Activated effector memory CD4-positive, alpha-beta T cell treated with Interleukin-2 at 50 U/mL for 16 hours (primary cell): ENCODE results near the gene OR6B2.

Experiments used
- DNase-seq: peaks from one replicate; pipeline ENCODE4 v3.0.0-alpha.2; 2020

The OR6B2 gene

DNA sequence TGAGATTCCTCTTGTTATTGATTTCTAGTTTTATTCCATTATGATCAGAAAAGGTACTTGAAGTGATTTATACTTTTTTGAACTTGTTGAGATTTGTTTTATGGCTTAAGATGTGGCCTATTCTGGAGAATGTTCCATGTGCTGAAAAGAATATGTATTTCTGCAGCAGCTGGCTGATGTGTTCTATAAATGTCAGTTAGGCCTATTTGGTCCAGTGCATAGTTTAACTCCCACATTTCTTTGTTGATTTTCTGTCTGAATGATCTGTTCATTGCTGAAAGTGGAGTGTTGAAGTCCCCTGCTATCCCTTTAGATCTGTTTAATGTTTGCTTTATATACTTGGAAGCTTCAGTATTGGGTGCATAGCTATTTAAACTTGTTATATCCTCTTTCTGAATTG, 7.1 kb upstream of the OR6B2 start:
- no peak for DNase-seq

GRCh38 chr2:240033330-240033678, 3.1 kb upstream of the OR6B2 start:
- DNase-seq: no peak

GRCh38 chr2:240032406-240033329, 2.4 kb upstream of the OR6B2 start:
- DNase-seq: no peak

DNA sequence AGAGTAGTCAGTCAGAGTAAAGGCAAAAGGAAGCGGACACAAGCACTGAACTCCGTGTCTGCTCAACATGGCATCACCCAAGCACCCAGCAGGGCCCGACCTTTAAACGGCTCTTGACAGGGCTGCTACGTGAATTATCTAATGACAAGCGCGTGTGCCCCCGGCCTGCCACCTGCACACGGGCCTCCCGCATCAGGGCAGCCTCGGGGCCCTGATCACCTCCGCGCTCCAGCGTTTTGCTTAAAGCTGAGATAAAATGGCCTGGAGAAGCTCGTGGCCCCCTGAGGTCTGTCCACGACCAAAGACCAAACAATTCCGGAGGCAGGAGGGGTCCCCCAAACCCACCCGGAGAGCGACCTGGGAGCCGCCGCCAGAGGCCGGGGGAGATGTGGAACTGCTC, 5.5 kb downstream of the OR6B2 start:
- DNase-seq: no peak

DNA sequence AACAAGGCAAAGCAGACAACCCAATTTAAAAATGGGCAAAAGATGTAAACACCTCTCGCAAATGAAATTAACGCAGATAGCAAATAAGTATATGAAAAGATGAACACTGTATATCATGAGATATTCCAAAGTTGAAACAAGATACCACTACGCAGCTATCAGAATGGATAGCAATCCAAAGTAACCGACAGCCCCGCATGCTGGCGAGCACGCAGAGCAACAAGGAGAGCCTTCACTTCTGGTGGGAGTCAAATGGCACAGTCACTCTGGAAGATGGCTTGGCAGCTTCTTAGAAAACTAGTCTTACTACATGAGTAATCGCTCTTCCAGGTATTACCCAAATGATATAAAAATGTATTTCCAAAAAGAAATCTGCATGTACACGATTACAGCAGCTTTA, 6.4 kb downstream of the OR6B2 start:
- no peak for DNase-seq

DNA sequence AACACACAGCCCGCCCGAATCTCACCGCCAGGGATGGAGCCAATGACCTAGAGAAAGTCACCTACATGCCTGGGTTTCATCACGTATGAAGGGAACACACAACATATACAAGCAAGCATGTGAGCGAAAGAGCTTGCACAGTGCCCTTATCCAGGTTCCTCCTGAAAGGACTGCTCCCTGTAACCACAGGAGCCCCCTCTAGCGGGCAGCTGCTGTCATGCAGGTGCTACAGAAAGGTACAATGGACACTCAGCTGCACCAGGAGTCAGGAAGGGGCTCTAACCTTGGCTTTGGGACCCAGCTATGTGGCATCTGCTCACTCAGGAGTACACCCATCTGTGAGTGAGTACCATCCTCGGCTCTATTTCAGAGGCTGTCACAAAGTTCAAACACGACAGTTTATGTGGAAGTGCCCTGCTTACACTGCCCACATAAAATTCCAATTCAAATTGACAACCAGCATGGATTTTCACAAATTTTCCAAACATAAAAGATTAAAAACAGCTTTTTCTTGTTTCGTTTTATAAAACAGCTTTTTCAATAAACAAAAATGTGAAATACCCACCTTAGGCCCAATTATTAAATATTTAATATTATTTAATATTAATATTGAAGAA, 8.6 kb downstream of the OR6B2 start:
- DNase-seq: peak; percentile 40

DNA sequence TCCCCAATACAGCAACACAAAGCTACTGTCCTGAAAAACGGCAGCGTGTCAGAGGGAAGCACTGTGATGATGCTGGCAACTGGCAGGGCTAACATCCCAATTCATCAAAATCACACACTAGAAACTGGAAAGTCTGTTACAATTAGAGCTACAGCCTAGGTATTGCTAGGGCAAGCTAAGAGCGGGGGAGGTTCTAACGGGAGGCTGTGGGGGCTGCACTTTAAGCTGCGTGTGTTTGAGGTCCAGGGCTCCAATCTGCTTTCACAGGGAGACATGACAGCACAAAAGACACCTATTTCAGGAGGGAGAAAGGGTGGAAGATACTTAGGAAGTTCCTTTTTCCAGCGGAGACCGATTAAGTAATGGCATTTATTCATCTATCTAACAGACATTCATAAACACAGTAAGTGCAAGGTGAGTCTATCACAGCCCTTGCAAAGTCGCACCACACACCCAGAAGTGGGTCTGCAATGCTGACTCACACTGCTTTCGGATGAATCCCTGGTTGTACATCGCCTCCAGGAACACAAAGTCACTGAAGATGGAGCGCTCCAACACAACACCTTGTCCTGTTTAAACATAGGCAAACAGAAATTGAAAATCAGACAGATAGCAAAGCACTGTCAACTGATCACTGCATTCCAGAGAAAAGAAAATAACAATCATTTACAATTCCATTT, 12.0 kb downstream of the OR6B2 start:
- DNase-seq: no peak

DNA sequence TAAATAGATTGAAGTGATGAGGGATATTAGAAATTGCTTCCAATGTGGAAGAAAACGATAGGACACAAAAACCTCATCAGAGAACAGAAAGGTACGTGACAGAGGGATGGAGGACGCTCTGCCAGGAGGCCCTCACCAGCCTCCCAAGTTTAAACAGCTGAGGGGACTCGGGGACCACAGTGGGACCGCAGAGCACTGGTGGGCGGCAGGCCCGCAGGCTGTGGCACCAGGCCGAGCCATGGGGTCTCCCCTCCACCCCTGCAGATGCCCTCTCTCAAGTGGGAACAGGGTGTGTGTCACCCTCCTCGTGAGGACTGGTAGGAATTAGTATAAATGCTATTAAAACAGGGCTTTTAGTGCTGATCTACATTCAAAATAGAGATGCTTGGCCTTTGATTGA, 15.9 kb downstream of the OR6B2 start:
- no peak for DNase-seq

GRCh38 chr2:240013343-240013742, 16.9 kb downstream of the OR6B2 start:
- no peak for DNase-seq

GRCh38 chr2:240002983-240003382, 27.2 kb downstream of the OR6B2 start:
- no peak for DNase-seq

DNA sequence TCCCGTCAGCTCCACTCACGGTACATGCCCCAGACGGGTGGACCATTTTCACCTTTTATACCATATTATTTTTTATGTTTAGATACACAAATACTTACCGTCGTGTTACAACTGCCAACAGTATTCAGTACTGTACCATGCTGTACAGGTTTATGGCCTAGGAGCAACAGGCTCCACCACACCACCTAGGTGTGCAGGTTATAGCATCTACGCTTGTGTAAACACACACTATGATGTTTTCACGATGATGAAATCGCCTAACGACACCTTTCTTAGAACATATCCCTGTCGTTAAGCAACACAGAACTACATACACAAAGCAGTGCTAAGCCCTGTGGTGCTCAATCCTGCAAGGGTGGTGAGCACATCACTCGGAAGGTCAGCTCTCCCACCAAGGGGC, 29.6 kb downstream of the OR6B2 start:
- no peak for DNase-seq

- DNase-seq: no peak
Observed at GRCh38 chr2:239997686-239998409, 32.4 kb downstream of the OR6B2 start.

DNA sequence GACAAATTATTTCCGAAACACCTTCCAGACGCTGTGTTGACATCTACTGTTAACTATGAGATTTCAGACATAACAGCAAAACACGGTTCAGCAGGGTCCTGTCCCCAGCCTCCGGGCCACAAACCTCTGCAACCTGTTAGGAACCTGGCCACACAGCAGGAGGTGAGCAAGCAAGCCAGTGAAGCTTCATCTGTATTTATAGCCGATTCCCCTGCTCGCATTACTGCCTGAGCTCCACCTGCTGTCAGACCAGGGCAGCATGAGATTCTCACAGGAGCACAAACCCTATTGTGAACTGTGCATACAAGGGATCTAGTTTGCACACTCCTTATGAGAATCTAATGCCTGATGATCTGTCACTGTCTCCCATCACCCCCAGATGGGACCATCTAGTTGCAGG, 36.1 kb downstream of the OR6B2 start:
- DNase-seq: no peak

DNA sequence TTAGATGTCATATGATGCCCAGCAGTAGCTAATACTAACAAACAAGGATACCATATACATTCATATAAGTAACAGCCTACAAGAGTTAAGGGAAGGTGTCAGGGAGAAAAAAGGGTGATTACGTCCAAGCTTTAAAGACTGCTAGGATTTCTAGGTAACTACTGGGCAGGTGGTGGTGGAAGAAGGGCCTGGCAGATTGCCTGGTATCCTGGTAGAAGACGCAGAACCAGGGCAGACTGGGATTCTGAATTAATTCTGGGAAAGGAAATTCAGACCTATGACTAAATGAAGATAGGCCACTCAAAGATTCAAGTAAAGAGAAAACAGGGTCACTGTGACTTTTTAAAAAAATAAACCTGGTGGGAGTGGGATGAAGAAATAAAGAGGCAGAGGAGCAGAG, 36.9 kb downstream of the OR6B2 start:
- no peak for DNase-seq

- no peak for DNase-seq
Observed at GRCh38 chr2:239991689-239992314, 38.4 kb downstream of the OR6B2 start.

DNA sequence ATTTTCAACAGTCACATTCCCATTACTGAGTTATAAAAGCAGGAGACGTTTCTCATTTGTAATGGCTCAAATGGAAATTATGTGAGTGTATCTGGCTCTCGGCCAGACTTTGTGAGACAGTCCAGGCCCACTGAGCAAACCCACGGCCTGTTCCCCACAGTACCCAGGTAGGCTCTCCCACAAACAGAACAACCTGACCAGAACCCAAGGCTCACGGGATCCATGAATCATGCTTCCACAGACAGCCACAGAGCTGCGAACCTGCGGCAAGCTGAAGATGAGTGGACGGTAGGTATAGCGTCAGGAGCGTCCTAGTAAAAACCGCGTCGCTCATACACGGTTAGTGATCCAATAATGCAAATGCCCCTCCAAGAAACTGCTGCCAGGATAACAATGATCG, 39.3 kb downstream of the OR6B2 start:
- no peak for DNase-seq

DNA sequence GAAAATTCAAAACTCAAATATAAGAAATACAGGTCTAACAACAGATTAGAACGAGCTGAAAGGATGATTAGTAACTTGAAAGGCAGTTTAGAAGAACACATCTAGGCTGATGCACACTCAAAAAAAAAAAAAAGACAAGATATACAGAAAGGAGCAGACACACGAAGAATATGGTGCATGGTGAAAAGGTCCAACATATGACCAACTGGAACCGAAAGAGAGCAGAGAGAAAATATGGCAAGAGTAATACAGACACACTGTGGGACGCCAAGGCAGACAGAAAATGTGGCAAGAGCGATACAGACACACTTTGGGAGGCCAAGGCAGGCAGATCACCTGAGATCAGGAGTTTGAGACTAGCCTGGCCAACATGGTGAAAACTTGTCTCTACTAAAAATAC, 44.9 kb downstream of the OR6B2 start:
- DNase-seq: no peak

DNA sequence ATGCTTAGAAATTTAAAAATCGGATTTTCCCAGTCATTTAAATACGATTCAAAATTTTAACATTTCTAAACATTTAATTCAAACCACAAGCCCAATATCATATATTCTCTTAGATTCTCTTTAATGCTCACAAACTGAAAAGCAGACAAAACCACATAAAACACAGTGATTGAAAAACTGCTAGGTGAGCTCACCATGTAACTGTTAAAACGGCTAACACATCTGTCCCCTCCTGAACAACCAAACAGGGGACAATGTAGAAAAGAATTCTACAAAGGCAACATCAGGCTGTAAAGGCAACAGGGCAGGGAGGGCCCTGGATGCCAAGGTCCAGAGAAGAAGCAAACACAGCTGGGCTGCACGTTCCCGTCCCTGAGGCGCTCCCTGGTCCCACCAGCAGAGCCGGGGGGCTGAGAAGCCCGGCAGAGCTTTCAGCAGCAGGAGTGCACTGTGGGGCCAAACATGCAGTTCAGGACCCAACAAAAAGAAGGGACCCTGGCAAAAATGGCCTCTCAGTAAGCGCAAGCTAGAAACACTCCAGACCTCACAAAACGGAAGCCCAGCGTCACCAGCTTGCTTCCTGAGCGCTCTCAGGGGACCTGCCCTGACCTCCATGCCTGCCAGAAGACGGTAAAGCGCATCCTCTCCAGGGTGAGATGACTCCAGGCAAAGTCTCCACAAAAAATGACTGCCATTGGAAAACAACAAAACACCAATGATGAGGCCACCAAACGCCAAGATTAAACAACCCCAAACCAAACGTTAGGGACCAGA, 45.6 kb downstream of the OR6B2 start:
- DNase-seq: no peak

DNA sequence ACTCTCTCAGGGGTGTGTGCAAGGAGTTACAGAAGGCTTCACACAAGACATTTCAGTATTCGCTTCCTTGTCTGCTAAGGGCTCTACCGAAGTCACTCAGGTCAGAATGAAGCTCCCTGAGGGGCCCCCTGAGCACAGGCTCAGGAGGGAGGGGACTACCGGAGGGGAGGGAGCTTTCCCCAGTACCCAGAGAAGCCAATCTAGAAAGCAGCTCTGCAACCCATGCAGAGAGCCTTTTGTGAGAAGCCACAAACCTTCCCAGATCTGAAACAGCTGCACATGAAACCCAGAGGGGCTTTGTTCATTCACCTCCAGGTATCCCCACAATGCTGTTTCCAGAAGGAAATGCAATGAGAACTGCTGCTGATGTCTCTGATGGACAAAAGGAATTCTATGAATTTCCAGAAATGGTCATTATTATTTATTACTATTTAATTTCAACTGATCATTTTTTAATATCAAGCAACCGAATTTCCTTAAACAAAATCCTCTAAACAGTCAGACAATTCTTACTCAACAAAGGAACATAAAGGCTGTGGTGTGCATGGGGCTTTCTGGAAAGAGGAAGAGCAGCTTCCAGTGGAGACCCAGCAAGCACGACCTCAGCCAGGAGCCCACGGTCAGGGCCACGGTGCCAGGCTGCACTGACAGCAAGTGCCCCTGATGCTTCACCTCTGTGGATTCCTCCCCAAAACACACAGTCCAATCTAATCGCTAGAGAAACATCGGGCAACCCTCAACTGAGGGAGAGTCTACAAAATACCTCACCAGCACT, 47.0 kb downstream of the OR6B2 start:
- DNase-seq: no peak
